Neural cell (in vitro differentiated cells): ENCODE results near the gene TPRG1. TPM values are rescaled to one million over a fixed set of nuclear protein-coding genes. Genes with fewer than 3 reads are reported as not detected.

Experiments used
- H2AFZ ChIP-seq: fragments of 200-600, 300-800 bp; sonication (generic), shearing (Covaris generic); 2 replicates; pipeline ENCODE4 v1.6.0; 2014; ENCODE audit warnings: low read depth, mild to moderate bottlenecking, antibody characterized with exemption, low read length, moderate library complexity
- H3F3A ChIP-seq: fragments of 200-600 bp; shearing (Covaris generic); 2 replicates; pipeline ENCODE4 v1.6.1; 2016; ENCODE audit warnings: mild to moderate bottlenecking, moderate library complexity, mixed read lengths, antibody characterized with exemption, low read length; ENCODE audit not compliant: insufficient read depth, poor library complexity, severe bottlenecking
- H3K27ac ChIP-seq: fragments of 200-600, 300-800 bp; sonication (generic), shearing (Covaris generic); 2 replicates; pipeline ENCODE4 v1.5.1; 2014; ENCODE audit warnings: mild to moderate bottlenecking, low read length, moderate library complexity
- H3K27me3 ChIP-seq: fragments of 300-800, 200-600 bp; sonication (generic), shearing (Covaris generic); 2 replicates; pipeline ENCODE4 v1.6.0; 2014; ENCODE audit warnings: mild to moderate bottlenecking, low read depth, low read length, moderate library complexity; ENCODE audit not compliant: insufficient read depth
- H3K36me3 ChIP-seq: fragments of 300-800, 200-600 bp; sonication (generic), shearing (Covaris generic); 2 replicates; pipeline ENCODE4 v1.5.1; 2014; ENCODE audit warnings: mild to moderate bottlenecking, antibody characterized with exemption, low read length, moderate library complexity; ENCODE audit not compliant: insufficient read depth
- H3K4me2 ChIP-seq: fragments of 300-800, 200-600 bp; sonication (generic), shearing (Covaris generic); 2 replicates; pipeline ENCODE4 v1.6.0; 2014; ENCODE audit warnings: mild to moderate bottlenecking, low read length
- H3K4me3 ChIP-seq: fragments of 300-800, 200-600 bp; sonication (generic), shearing (Covaris generic); 2 replicates; pipeline ENCODE4 v1.5.1; 2014; ENCODE audit warnings: mild to moderate bottlenecking, low read length, moderate library complexity
- H3K79me2 ChIP-seq: fragments of 200-600 bp; shearing (Covaris generic); replicated peaks from 2 replicates; pipeline ENCODE4 v1.6.0; 2014; ENCODE audit warnings: mild to moderate bottlenecking, low read length, moderate library complexity; ENCODE audit not compliant: insufficient read depth
- H3K9ac ChIP-seq: fragments of 300-800, 200-600 bp; sonication (generic), shearing (Covaris generic); 2 replicates; pipeline ENCODE4 v1.6.1; 2016; ENCODE audit warnings: mild to moderate bottlenecking, low read length, mixed read lengths
- H3K9me2 ChIP-seq: fragments of 200-600 bp; shearing (Covaris generic); 2 replicates; pipeline ENCODE4 v1.6.1; 2016; ENCODE audit warnings: mild to moderate bottlenecking, low read length, mixed read lengths; ENCODE audit not compliant: insufficient read depth
- H3K9me3 ChIP-seq: fragments of 200-600, 300-800 bp; sonication (generic), shearing (Covaris generic); 2 replicates; pipeline ENCODE4 v1.6.1; 2016; ENCODE audit warnings: mild to moderate bottlenecking, mixed run types, low read length, moderate library complexity, mixed read lengths
- H4K20me1 ChIP-seq: fragments of 200-600 bp; shearing (Covaris generic); 2 replicates; pipeline ENCODE4 v1.6.1; 2016; ENCODE audit warnings: mild to moderate bottlenecking, mixed run types; ENCODE audit not compliant: insufficient read depth
- CTCF ChIP-seq: fragments of 450-650 bp; IDR thresholded peaks from 2 replicates; pipeline ENCODE4 v1.5.1; 2014; ENCODE audit warnings: antibody characterized with exemption, mild to moderate bottlenecking, moderate library complexity; ENCODE audit not compliant: poor library complexity, severe bottlenecking
- EP300 ChIP-seq: fragments of 450-650 bp; conservative IDR thresholded peaks from 2 replicates; pipeline ENCODE4 v1.6.1; 2014; ENCODE audit warnings: antibody characterized with exemption, mild to moderate bottlenecking, moderate library complexity; ENCODE audit not compliant: poor library complexity, severe bottlenecking
- EZH2 ChIP-seq: fragments of 200-600, 300-800 bp; shearing (Covaris generic), sonication (generic); IDR thresholded peaks from 2 replicates; pipeline ENCODE4 v1.6.1; 2014; ENCODE audit warnings: antibody characterized with exemption, low read length, borderline replicate concordance, mild to moderate bottlenecking; ENCODE audit not compliant: insufficient read depth, poor library complexity, severe bottlenecking
- MXI1 ChIP-seq: fragments of 450-650 bp; conservative IDR thresholded peaks from 2 replicates; pipeline ENCODE4 v1.6.1; 2014; ENCODE audit warnings: antibody characterized with exemption, mild to moderate bottlenecking; ENCODE audit not compliant: poor library complexity, severe bottlenecking
- POLR2AphosphoS5 ChIP-seq: IDR thresholded peaks from 2 replicates; pipeline ENCODE4 v1.6.1; 2012
- RAD21 ChIP-seq: fragments of 450-650 bp; conservative IDR thresholded peaks from 2 replicates; pipeline ENCODE4 v1.6.1; 2014; ENCODE audit warnings: antibody characterized with exemption, mild to moderate bottlenecking, moderate library complexity
- REST ChIP-seq: IDR thresholded peaks from 2 replicates; pipeline ENCODE4 v1.6.1; 2012; ENCODE audit warnings: borderline replicate concordance
- SMC3 ChIP-seq: fragments of 450-650 bp; conservative IDR thresholded peaks from 2 replicates; pipeline ENCODE4 v1.6.1; 2014; ENCODE audit warnings: antibody characterized with exemption, mild to moderate bottlenecking, moderate library complexity; ENCODE audit not compliant: poor library complexity
- TAF1 ChIP-seq: IDR thresholded peaks from 2 replicates; pipeline ENCODE4 v1.6.1; 2012; ENCODE audit warnings: low read depth
- polyA plus RNA-seq: library from polyadenylated mRNA; depleted of rRNA; stranded (reverse); fragments of >200 nt; gene quantifications from 2 replicates; pipeline ENCODE4 v1.2.3, GENCODE V29; 2014

Gene TPRG1
- polyA plus RNA-seq, 1 donor from 2014 or later: 0.17 TPM

- H3K79me2 ChIP-seq: no peaks in the 10 kb centered on the region
- TF ChIP-seq SMC3 (no peak), EZH2 (no peak), CTCF (no peak), EP300 (no peak)
- H3K9me2 ChIP-seq: no peaks in the 10 kb centered on the region
- no peak overlapping the region for H3K4me2 ChIP-seq
- no peaks in the 10 kb centered on the region for H4K20me1 ChIP-seq
- H3K4me3 ChIP-seq: no peak overlapping the region
- peaks cover 3% of the 10 kb centered on the region for H3F3A ChIP-seq
- no peak overlapping the region for H2AFZ ChIP-seq
- no peak overlapping the region for H3K27ac ChIP-seq
- no peaks in the 10 kb centered on the region for H3K9me3 ChIP-seq
- no peaks in the 10 kb centered on the region for H3K27me3 ChIP-seq
- no peaks in the 10 kb centered on the region for H3K36me3 ChIP-seq
- no peak overlapping the region for H3K9ac ChIP-seq
Measured at GRCh38 chr3:189338366-189338765, 166.6 kb downstream of the TPRG1 start.

GRCh38 chr3:189339996-189340395 lies 168.2 kb downstream of the TPRG1 start:
- no peak overlapping the region for H2AFZ ChIP-seq
- H3K4me2 ChIP-seq: no peak overlapping the region
- H3K36me3 ChIP-seq: no peaks in the 10 kb centered on the region
- TF ChIP-seq RAD21: no peak
- TF ChIP-seq TAF1: no peak
- TF ChIP-seq SMC3: no peak
- no peak for TF ChIP-seq EZH2
- TF ChIP-seq POLR2AphosphoS5: no peak
- no peak for TF ChIP-seq MXI1
- TF ChIP-seq REST: no peak
- no peak for TF ChIP-seq CTCF
- TF ChIP-seq EP300: no peak
- H3K9ac ChIP-seq: no peak overlapping the region
- no peak overlapping the region for H3K27ac ChIP-seq
- no peaks in the 10 kb centered on the region for H3K9me3 ChIP-seq
- peaks cover 3% of the 10 kb centered on the region for H3F3A ChIP-seq
- H3K27me3 ChIP-seq: no peaks in the 10 kb centered on the region
- no peaks in the 10 kb centered on the region for H3K79me2 ChIP-seq
- H3K9me2 ChIP-seq: no peaks in the 10 kb centered on the region
- H3K4me3 ChIP-seq: no peak overlapping the region
- H4K20me1 ChIP-seq: no peaks in the 10 kb centered on the region
